Measurements from ENCODE around the gene GTF2A2.

GRCh38 chr15:59674361-59674877, 17.1 kb upstream of the GTF2A2 start:
- no peak for TF ChIP-seq GATA3 (IDR thresholded peaks at IDR 0.05; ENCODE audit: low read depth, low read length)
- TF ChIP-seq GATA2 (IDR thresholded peaks at IDR 0.05; ENCODE audit: low read depth, low read length), result no peak
